Measurements from ENCODE around the gene TFPI.

Gene TFPI

GRCh38 chr2:187466129-187466792 lies 88.0 kb downstream of the TFPI start:
- DNase-seq (ENCODE audit: low read depth in 2 of 2) = no peak

GRCh38 chr2:187462839-187463238 lies 91.4 kb downstream of the TFPI start:
- no peak for DNase-seq (ENCODE audit: low read depth in 2 of 2)

- DNase-seq (ENCODE audit: low read depth in 2 of 2) = no peak
Measured at GRCh38 chr2:187461294-187462261, 92.7 kb downstream of the TFPI start.

- DNase-seq (ENCODE audit: low read depth in 2 of 2) = no peak
Measured at GRCh38 chr2:187459256-187459655, 95.0 kb downstream of the TFPI start.

- DNase-seq (ENCODE audit: low read depth in 2 of 2) = no peak
Measured at GRCh38 chr2:187453078-187453641, 101.1 kb downstream of the TFPI start.

GRCh38 chr2:187451510-187451909 lies 102.7 kb downstream of the TFPI start:
- DNase-seq (ENCODE audit: low read depth in 2 of 2) = no peak

- DNase-seq (ENCODE audit: low read depth in 2 of 2) = no peak
Measured at GRCh38 chr2:187447336-187447735, 106.9 kb downstream of the TFPI start.

GRCh38 chr2:187446711-187447110 lies 107.5 kb downstream of the TFPI start:
- DNase-seq (ENCODE audit: low read depth in 2 of 2) = no peak

GRCh38 chr2:187445051-187445450 lies 109.2 kb downstream of the TFPI start:
- no peak for DNase-seq (ENCODE audit: low read depth in 2 of 2)

GRCh38 chr2:187442778-187443177 lies 111.5 kb downstream of the TFPI start:
- no peak for DNase-seq (ENCODE audit: low read depth in 2 of 2)

GRCh38 chr2:187442378-187442777 lies 111.9 kb downstream of the TFPI start:
- DNase-seq (ENCODE audit: low read depth in 2 of 2) = no peak

- no peak for DNase-seq (ENCODE audit: low read depth in 2 of 2)
Measured at GRCh38 chr2:187440101-187440675, 114.0 kb downstream of the TFPI start.

GRCh38 chr2:187438455-187438854 lies 115.8 kb downstream of the TFPI start:
- DNase-seq (ENCODE audit: low read depth in 2 of 2) = no peak

- no peak for DNase-seq (ENCODE audit: low read depth in 2 of 2)
Measured at GRCh38 chr2:187435756-187436155, 118.5 kb downstream of the TFPI start.

GRCh38 chr2:187435078-187435477 lies 119.2 kb downstream of the TFPI start:
- no peak for DNase-seq (ENCODE audit: low read depth in 2 of 2)

- no peak for DNase-seq (ENCODE audit: low read depth in 2 of 2)
Measured at GRCh38 chr2:187434342-187434785, 119.9 kb downstream of the TFPI start.

- no peak for DNase-seq (ENCODE audit: low read depth in 2 of 2)
Measured at GRCh38 chr2:187431911-187432310, 122.3 kb downstream of the TFPI start.

GRCh38 chr2:187429989-187430388 lies 124.2 kb downstream of the TFPI start:
- DNase-seq (ENCODE audit: low read depth in 2 of 2) = no peak

GRCh38 chr2:187424146-187424545 lies 130.1 kb downstream of the TFPI start:
- DNase-seq (ENCODE audit: low read depth in 2 of 2) = no peak

- DNase-seq (ENCODE audit: low read depth in 2 of 2) = no peak
Measured at GRCh38 chr2:187422282-187422681, 132.0 kb downstream of the TFPI start.

GRCh38 chr2:187421519-187421918 lies 132.7 kb downstream of the TFPI start:
- DNase-seq (ENCODE audit: low read depth in 2 of 2) = no peak

GRCh38 chr2:187419808-187420207 lies 134.4 kb downstream of the TFPI start:
- DNase-seq (ENCODE audit: low read depth in 2 of 2) = no peak

Data from activated CD8-positive, alpha-beta memory T cell treated with anti-CD3 and anti-CD28 coated beads for 4 hours (primary cell).